Frontal cortex (tissue), 4 donors: Measurements from ENCODE around the gene P3H2. TPM values are rescaled to one million over a fixed set of nuclear protein-coding genes. Genes with fewer than 3 reads are reported as not detected.

ENCODE experiments used
- DNase-seq, 2 donors: peaks; one replicate each; pipeline ENCODE4 v3.0.0; 2012; ENCODE audit warnings: low spot score in 2 of 2
- FAIRE-seq: peaks from 2 replicates; lab custom pipeline; 2012; peaks lifted over from hg19 to GRCh38; lab: Jason Lieb, UNC
- total RNA-seq: library from RNA; depleted of rRNA; stranded (reverse); fragments of >200 nt; gene quantifications from one replicate; pipeline ENCODE4 v1.2.3, GENCODE V29; 2014
- donor health status: control.
- donor health status: control.
- donor health status: control.

The P3H2 gene
- total RNA-seq, 1 donor from 2014 or later = 2.4 TPM

DNA sequence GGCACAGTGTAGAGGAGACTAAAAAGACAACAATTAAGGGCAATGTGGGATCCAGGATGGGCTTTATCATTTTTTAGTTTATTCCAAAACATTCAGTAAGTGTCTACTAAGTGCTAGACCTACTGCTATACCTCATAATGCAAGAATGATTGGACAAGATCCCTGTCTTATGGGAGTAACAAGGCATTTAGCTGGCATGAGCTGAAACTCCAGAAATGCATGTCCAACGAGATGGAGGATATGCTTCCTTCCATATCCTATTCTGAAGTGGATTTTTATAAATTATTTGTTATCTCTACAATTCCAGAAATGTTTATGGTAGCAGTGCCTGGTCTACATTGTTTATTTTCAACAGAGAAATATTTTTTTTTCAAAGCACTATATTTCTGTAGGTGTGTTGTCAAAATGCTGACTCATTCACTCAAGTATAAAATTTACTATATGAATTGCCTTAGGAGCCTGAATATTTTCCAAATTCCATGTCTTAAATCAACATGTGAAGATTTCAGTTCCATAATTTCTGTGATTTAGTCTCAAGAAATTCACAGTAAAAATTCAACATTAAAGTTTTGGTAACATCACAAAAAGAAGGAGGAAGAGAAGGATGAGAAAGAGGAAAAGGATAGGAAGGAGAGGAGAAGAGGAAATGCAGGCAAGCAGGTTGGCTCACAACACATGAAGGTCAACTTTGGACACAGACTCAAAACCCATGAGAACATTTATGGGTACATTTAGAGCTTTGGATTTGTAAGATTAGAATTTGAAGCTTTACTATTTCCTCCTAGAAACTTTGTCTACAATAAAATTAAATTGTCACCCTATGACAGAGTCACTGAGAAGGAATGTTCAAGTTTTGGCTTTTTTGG is 88.6 kb downstream of the P3H2 start:
- no peak for DNase-seq

DNA sequence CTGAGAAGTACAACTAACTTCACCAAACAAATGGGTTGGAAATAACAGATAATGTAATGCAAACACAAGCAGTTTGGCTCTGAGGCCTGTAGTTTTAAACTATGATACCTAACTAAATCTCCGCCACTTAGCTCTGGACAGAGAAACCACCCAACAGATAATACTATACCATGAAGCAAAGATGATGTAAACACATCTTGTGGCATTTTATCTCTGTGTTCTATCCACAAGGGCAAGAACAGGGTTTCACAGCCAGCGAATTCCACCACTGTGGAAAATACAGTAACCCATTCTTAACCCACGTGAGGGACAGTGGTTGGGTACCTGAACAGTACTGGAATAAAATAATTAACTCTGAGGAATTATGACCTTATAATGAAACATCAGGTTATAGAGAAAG is 93.6 kb downstream of the P3H2 start:
- DNase-seq = no peak
- FAIRE-seq = no peak

More for the DNA sequence above, 88.6 kb downstream of the P3H2 start:
- no peak for FAIRE-seq

DNA sequence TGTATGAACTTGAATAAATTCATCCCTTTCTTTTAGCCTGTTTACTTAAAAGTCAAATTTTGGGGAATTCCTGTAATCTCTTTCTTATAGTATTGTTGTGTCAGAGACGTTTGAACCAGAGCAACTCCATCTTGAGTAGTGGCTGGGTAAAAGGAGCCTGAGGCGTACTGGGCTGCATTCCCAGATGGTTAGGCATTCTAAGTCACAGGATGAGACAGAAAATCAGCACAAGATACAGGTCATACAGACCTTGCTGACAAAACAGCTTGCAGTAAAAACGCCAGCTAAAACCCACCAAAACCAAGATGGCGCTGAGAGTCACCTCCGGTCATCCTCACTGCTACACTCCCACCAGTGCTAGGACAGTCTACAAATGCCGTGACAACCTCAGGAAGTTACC is 94.5 kb downstream of the P3H2 start:
- FAIRE-seq (no peak), DNase-seq (no peak)

DNA sequence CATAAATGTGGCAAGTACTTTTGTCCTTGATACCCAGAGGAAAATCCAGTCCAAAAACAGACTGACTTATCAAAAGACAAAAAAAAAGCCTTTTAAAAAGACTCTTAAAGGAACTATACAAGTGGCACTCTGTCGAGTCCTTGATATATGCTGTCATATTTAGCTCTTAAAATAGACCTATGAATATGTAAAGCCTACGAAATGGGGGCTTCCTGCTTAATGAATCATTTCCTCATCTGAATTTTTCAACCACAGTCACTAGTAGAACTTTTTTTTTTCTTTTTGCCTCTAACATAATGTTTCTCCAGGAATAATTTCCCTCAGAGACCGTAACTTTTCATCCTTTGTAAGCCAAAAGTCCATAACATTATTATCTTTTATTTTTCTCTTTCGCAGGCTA is 95.8 kb downstream of the P3H2 start:
- FAIRE-seq (no peak), DNase-seq (no peak)

DNA sequence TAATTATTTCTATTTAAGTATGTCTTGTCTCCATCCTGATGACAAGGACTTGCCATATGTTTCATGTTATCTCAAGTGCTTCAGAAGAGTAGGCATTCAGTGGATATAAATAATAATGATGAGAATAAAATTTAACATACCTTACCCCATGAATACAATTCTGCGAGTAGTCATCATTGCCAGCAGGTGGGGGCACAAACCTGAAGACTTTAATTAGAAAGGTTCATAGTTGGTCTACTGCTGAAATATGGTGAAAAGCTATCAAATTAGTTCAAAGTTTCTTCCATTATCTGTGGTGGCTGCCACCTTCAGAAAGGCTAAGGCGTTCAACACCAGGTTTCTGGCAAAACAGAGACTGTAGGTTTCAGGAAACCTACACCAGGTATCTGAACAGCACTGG is 100.9 kb downstream of the P3H2 start:
- no peak for DNase-seq
- FAIRE-seq = no peak

DNA sequence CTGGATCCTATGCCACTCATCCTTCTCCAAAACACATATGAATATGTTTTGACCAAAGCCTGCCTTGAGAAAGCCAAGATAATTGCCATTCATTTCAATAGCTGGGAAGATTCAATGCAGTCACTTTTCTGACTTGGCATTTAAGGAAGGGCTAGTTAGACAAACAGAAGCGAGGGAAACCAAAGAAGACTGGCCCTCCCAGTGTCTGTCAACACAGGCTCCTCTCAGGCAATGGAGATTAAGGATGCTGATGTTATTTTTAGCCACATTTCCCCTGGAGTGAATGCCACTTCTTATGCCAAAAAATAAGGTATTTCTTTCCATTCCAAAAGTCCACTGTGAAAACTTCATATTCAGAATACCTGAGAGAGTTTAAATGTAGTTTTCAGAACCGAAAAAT is 101.7 kb downstream of the P3H2 start:
- DNase-seq = no peak
- FAIRE-seq = no peak

DNA sequence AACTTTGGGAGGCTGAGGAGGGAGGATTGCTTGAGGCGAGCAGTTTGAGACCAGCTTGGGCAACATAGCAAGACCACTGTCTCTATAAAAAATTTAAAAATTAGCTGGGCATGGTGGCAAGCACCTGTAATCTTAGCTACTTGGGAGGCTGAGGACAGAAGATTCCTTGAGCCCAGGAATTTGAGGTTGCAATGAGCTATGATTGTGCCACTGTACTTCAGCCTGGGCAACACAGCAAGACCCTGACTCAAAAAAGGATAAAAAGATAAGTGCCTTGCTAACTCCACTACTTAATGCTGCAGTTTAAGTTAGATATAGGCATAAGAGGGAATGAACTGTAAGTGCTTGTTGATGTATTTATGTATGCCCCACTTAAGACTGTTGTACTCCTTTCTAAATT is 102.2 kb downstream of the P3H2 start:
- no peak for DNase-seq
- no peak for FAIRE-seq

DNA sequence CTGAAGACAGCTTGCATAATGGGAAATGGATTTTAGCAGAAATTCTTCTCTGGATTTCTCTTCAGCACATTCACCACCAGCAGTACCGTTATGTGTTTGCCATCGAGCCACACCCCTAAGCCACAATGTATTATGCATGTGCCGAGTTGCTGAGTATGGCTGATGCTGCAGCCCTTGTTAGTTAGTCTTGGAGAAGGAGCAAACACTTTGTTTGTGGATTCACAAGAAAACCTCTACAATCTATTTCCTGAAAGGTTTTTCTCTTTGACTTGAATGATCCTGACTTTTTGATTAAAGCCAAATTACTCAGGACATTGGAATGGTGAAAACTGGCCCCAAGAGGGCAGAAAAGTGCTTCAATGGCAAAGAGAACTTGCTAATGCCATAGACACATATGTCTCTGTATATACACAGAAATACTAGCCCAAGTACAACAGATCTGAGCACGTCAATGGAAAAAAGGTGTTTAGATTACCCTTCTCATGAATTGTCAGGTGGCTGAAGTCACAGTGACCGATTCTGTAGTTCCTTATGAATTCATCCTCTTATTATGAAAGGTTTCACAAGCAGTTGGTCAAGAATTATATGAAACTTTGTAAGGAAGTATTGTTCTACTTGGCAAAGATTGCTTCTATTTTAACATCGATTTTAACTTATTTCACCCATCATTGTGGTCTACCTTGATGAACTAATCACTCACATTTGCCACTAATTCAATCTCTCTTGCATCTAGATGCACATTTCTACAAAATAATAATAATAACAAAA is 103.0 kb downstream of the P3H2 start:
- DNase-seq = no peak
- no peak for FAIRE-seq

DNA sequence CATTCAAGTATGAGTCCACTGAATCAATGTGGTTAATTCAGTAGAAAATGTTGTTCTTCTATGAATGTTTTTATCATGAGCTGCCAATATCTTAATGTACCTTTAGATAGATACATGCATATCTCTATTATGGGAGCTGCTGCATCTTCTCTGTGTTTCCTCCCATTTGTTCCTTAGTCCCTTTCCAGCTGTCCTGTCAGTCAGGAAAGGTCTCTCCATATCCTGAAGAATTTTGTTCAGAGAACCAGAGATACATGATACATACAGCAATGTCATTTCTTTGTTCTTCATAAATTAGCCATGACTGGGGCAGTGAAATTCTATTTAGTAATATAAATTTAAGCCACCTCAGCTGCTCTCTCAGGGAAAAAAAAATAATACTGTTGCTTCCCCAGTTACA is 103.7 kb downstream of the P3H2 start:
- DNase-seq (no peak), FAIRE-seq (no peak)

DNA sequence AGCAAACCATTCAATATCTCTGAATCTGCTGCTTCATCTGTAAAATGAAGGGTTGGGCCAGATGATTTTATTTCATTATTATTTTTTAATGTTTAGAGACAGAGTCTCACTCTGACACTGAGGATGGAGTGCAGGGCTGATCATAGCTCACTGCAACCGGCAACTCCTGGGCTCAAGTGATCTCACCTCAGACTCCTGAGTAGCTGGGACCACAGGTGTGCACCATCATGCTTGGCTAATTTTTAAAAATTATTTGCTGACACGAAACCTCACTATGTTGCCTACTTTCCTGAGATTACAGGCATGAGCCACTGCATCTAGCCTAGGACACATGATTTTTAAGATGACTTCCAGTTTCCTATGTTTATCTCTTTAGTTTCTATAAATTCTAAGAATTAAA is 105.8 kb downstream of the P3H2 start:
- FAIRE-seq (no peak), DNase-seq (no peak)

DNA sequence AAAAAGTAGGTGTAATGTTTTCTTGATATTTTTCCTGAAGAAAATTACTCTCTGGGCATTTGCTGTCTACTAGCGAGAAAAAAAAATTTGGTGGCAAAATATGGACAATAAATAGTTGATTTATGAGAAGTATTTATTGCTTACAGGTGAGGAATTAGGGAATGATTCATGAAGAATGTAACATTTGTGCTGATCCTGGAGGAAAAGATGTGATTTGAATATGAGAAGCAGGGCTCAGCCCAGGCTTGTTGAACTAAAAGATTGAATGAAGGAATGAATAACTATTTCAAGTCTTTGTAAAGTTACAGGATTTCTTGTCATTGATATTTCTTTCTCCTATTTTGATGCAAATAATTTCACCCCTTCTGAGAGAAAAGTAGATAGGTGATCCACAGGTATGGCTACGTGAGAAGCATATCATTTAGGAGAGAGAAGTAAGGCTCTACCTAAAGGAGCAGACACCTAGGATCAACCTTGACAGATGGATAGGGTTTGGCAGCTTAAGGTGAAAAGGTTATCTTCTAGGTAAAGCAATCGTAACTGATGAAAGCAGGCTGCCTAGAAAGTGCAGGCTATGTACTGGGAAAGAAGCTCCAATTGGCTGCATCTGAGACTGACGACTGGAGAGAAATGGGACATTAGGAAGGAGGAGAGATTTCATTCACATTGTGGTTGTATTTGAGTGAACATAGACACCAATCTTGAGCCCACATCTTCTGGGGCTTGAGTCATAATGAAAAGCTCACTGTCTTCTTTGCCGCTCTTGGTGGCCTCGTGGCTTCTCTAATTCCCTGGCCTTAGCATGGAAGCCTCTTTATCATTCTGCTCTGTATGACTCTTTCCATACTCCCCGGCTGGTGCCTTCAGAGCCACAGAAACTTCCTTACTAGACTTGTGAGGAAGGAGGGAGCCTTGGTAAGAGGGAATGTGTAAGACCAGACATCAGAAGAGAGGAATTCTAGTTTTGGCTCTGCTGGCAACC is 106.5 kb downstream of the P3H2 start:
- FAIRE-seq (no peak), DNase-seq (no peak)

DNA sequence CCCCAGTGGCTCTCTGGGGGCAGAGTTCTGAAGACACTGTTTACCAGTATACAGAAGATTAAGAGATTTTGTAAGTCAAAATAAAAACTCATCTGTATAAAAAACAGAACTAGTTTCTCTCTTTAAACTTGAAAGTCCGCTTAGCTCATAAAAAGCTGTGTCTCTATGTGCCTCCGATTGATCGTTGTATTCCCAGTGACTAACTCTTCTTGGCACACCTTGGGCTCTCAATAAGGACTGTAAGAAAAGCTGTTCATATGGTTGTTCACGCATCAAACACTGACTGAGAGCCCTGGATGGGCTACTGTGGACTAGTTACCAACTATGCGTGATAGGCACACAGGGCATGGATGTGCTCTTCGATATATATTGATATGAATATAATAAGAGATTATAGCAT is 107.9 kb downstream of the P3H2 start:
- no peak for FAIRE-seq
- DNase-seq = no peak

DNA sequence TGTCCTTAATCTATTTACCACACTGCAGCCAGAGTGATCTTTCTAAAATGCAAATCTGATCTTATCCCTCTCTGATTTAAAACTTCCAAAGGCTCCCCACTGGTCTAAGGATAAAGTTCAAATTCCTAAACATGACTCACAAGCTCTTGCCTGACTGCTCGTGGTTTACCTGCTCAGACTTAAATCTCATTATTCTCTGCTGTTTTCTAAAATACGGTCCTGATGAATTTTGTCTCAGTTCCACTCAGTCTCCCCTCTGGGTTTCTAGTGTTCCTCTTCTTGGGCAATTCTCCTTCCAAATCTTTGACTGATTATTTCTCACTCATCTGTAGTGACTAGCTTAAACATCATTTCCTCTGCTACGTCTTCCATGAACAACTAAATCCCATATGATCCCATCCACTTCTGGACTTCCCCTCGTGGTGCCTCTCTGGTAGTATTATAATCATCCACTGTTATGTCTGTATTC is 108.3 kb downstream of the P3H2 start:
- no peak for FAIRE-seq
- no peak for DNase-seq

DNA sequence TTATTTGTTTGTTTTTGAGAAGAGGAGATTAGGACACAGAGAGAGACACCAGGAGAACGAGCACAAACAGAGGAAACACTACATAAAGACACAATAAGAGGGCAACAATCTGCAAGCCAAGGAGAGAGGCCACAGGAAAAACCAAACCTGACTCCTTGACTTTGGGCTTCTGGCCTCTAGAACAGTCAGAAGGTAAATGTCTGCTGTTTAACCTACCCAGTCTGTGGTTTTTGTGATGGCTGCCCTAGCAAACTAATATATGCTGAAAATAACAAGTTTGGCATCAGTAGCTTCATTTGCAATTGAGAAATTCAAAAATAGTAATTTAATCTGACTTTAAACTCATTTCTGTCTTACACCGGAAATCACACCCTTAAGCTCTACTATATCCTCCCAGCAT is 110.2 kb downstream of the P3H2 start:
- no peak for FAIRE-seq
- no peak for DNase-seq

DNA sequence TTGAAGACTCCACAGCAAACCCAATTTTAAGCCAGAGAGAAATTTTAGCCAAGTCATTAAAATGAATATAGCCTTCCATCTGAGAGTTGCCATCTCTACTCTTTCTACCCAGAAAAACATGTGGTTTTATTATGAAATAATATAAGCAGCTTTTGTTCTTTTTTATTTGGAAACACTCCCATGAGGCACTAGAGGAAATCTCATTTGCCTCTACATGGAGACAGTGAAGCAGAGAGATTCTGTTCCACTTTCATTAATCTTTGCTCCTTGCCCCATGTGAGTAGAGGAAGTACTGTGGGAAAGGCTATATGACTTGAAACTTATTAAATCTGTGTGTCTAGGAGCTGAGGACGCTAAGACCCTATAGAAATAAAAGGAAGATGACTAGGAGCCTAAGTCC is 111.1 kb downstream of the P3H2 start:
- FAIRE-seq = no peak

DNA sequence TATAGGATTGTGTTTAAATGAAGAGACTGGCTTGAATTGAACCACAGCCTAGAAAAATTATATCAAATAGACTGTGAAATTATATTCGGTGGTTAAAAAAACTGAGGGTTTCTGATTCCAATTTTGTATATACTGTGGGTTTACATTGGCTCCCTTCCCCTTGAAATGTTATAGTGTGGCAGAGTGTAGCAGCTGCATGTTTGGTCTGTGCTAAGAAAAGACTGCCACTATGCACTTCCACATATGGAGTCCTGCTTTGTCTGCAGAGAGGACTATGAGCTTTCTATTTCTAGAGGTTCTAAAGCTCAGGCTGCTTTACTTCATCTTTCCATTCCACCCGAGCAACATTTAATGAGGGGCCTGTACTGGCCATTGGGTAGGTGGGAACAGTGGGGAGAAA is 112.3 kb downstream of the P3H2 start:
- DNase-seq = peak in 1 of 2 donors; percentile 13
- no peak for FAIRE-seq

More for the DNA sequence above, 111.1 kb downstream of the P3H2 start:
- DNase-seq = no peak

DNA sequence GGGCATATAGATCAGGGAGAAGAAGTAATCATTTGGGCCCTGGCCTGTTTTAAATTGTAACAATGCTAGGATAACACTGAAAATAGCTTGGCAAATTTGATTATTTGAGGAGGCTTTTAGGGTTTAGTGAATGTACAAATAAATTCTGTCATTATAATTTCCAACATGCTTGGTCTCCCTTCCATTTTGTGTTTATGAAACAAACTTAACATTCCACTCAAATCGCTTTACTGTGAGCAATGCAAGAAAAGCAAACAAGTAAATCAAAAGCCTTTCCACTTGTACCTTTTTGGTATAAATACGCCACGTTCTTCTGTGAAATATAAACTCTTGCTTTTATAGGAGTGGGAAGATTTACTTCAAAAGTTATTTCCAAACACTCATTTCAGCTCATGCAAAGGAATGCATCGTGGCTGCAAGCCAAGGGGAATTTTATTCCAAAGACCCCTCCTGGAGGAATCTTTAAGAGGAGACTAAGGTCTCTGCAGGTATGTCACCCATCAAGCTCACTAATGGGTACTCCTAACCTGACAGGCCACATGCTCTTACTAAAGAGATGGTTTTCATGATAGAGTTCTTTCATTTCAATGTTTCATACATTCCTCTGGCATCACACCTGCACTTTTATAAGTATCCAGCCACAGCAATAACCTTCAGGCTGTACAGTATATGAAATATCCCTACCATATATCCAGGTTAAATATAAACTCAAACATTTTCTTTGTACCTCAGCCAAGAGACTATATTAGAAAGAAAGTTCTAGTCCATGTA is 115.2 kb downstream of the P3H2 start:
- DNase-seq (no peak), FAIRE-seq (no peak)

DNA sequence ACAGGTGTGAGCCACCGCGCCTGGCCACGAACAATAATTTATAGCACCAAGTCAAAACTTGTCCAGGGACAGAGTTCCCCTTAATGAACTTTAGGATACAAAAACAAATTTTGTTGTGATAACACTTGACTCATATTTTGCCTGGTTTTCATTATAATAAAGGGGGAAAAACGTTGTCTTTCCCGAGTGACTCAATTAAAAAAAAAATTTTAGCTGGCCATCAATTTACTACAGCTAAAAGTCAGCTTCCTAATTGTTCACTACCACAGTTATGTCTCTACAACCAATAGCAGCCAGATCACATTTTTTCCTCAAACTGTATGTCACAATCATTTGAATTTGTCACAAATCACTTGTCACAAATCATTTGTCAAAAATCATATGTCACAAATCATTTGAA is 116.0 kb downstream of the P3H2 start:
- FAIRE-seq (no peak), DNase-seq (no peak)

DNA sequence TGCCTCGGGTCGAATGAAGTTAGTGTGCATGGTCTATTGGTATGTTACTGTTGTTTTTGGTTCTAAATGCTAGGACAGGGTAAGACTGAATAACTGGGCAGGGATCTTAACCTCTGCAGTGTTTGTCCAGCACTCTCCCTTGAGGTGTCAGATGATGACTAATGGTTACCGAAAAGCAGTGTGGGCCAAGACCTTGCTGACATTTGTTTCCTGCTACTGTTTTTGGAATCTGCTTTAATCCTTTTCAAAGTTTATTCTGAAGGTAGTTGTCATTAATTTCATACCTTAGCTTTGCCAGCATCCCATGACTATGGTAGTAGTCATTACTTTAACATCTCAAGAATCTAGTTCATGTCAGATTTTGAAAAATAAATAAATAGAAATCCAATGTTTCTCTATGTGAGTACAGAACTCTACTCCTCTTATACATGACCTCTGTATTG is 117.0 kb downstream of the P3H2 start:
- no peak for DNase-seq
- no peak for FAIRE-seq
